HL-60 (cell line): ENCODE results near the gene TFAP2E.

Experiments
- DNase-seq, 2 experiments: peaks; one replicate each; pipeline ENCODE4 v3.0.0-alpha.2; 2010 to 2020; ENCODE audit warnings: low read depth in 1 of 2, low spot score in 1 of 2
- H3K27ac ChIP-seq: fragments of 250-450 bp; sonication (Bioruptor Pico); replicated peaks from 2 replicates; pipeline ENCODE4 v1.5.1; 2020; ENCODE audit warnings: mild to moderate bottlenecking, moderate library complexity
- H3K27me3 ChIP-seq: fragments of 250-450 bp; sonication (Bioruptor Pico); 2 replicates; pipeline ENCODE4 v1.5.1; 2021; ENCODE audit warnings: mild to moderate bottlenecking, moderate library complexity; ENCODE audit not compliant: insufficient read depth, poor library complexity, severe bottlenecking
- H3K4me3 ChIP-seq: replicated peaks from 2 replicates; pipeline ENCODE4 v1.5.1; 2011; ENCODE audit warnings: mild to moderate bottlenecking, control low read depth, low read length; ENCODE audit not compliant: insufficient read depth
- CTCF ChIP-seq: IDR thresholded peaks from one replicate; pipeline ENCODE4 v1.5.1; 2011; ENCODE audit warnings: low read length, control low read depth, inconsistent platforms; ENCODE audit not compliant: insufficient read depth
- GABPA ChIP-seq: IDR thresholded peaks from 2 replicates; pipeline ENCODE4 v1.6.1; 2012; ENCODE audit warnings: low read depth
- POLR2AphosphoS5 ChIP-seq: IDR thresholded peaks from 2 replicates; pipeline ENCODE4 v1.6.1; 2012; ENCODE audit warnings: low read depth
- REST ChIP-seq: IDR thresholded peaks from 2 replicates; pipeline ENCODE4 v1.6.1; 2012; ENCODE audit warnings: low read depth; ENCODE audit not compliant: insufficient replicate concordance
- SPI1 ChIP-seq: IDR thresholded peaks from 2 replicates; pipeline ENCODE4 v1.6.1; 2012; ENCODE audit warnings: low read depth, mild to moderate bottlenecking, borderline replicate concordance

Gene TFAP2E

GRCh38 chr1:35589516-35590427, 16.7 kb downstream of the TFAP2E start:
- TF ChIP-seq SPI1 (no peak), POLR2AphosphoS5 (no peak), CTCF (no peak), GABPA (no peak), REST (no peak)
- H3K27ac ChIP-seq, result no peak overlapping the region
- H3K4me3 ChIP-seq, result no peak overlapping the region
- no peaks in the 10 kb centered on the region for H3K27me3 ChIP-seq
- DNase-seq, result no peak

GRCh38 chr1:35590476-35591040, 17.4 kb downstream of the TFAP2E start:
- H3K4me3 ChIP-seq, result no peak overlapping the region
- no peak for DNase-seq
- no peaks in the 10 kb centered on the region for H3K27me3 ChIP-seq
- H3K27ac ChIP-seq, result no peak overlapping the region
- TF ChIP-seq CTCF (no peak), SPI1 (no peak)

GRCh38 chr1:35591211-35591610, 18.1 kb downstream of the TFAP2E start:
- Histone ChIP-seq H3K4me3 (no peak overlapping the region), H3K27me3 (no peaks in the 10 kb centered on the region), H3K27ac (no peak overlapping the region)
- no peak for TF ChIP-seq POLR2AphosphoS5
- no peak for TF ChIP-seq GABPA
- TF ChIP-seq REST, result no peak
- TF ChIP-seq CTCF, result no peak
- TF ChIP-seq SPI1, result no peak
- DNase-seq, result no peak
